PC-9 (cell line): ENCODE measurements around the gene BTAF1.

Experiments used
- EZH2 ChIP-seq: fragments of 200-600 bp; sonication (generic); IDR thresholded peaks from 2 replicates; pipeline ENCODE4 v1.8.0; 2017; ENCODE audit warnings: antibody characterized with exemption, low read depth
- TF ChIP-seq, protein P1 (sequence below): fragments of 200-600 bp; sonication (generic); conservative IDR thresholded peaks from 2 replicates; pipeline ENCODE4 v1.6.1; 2017; ENCODE audit warnings: mixed run types, antibody characterized with exemption, mild to moderate bottlenecking, moderate library complexity

DNA sequence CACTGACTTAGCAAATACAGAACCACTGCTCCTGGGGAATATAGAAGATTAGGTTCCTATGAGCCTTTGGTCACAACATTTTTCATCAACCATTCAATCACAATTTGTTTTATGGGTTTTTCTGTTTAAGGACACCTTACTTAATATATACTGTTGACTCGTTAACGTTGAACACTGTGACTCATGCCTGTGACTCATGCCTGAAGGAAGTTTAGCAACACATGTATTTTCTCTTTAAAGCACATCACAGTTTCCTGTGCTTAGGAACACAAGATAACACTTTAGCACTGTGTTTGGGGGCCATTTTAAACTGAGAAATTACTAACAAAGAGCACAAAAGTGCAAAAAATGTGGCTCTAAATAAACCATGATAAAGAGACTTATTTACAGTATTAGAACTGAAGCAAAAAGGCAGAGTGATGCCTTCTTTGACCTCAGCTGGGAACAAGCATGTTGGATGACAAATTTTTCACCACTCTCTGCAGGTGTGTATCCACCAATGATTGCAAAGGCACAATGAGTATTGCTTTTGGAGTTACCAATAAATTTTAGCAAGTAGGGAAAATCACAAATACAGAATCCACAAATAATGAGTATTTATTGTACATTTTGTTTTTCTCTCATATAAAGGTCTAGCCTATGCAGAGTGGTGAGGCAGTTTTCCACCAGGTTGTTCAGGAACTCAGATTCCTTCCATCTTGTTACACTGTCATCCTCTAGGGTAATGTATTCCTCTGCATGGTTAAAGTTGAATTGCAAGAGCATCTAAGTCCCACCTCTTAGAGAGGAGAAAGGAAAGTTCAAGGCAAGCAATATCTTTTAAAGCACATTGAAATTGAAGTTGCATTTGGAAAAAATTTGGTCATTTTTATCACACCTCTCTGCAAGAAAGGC, 21.5 kb upstream of the BTAF1 start:
- TF ChIP-seq, protein P1, sequence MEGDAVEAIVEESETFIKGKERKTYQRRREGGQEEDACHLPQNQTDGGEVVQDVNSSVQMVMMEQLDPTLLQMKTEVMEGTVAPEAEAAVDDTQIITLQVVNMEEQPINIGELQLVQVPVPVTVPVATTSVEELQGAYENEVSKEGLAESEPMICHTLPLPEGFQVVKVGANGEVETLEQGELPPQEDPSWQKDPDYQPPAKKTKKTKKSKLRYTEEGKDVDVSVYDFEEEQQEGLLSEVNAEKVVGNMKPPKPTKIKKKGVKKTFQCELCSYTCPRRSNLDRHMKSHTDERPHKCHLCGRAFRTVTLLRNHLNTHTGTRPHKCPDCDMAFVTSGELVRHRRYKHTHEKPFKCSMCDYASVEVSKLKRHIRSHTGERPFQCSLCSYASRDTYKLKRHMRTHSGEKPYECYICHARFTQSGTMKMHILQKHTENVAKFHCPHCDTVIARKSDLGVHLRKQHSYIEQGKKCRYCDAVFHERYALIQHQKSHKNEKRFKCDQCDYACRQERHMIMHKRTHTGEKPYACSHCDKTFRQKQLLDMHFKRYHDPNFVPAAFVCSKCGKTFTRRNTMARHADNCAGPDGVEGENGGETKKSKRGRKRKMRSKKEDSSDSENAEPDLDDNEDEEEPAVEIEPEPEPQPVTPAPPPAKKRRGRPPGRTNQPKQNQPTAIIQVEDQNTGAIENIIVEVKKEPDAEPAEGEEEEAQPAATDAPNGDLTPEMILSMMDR: no peak
- no peak for TF ChIP-seq EZH2
